HCT116 (cell line): ENCODE measurements around the gene HIVEP1.

Experiments used
- EZH2 ChIP-seq: fragments of 200-600 bp; sonication (generic); IDR thresholded peaks from 2 replicates; pipeline ENCODE4 v1.6.1; 2017; ENCODE audit warnings: antibody characterized with exemption, mixed run types
- EZH2phosphoT487 ChIP-seq: fragments of 200-600 bp; IDR thresholded peaks from 2 replicates; pipeline ENCODE4 v1.6.1; 2018; ENCODE audit warnings: antibody characterized with exemption, borderline replicate concordance
- TF ChIP-seq, protein P1 (sequence below), 3 experiments: fragments of 200-600 bp in 1 of 3; sonication (generic) in 1 of 3; IDR thresholded peaks in 2 of 3; conservative IDR thresholded peaks in 1 of 3; 2 replicates each; pipeline ENCODE4 v1.5.1; 2012 to 2017; ENCODE audit warnings: low read depth in 2 of 3, low read length in 2 of 3, antibody characterized with exemption in 1 of 3, borderline replicate concordance in 1 of 3, control low read depth in 1 of 3, mild to moderate bottlenecking in 1 of 3, mixed read lengths in 1 of 3, mixed run types in 1 of 3, moderate library complexity in 1 of 3; ENCODE audit not compliant: insufficient read depth in 1 of 3

- TF ChIP-seq, protein P1, sequence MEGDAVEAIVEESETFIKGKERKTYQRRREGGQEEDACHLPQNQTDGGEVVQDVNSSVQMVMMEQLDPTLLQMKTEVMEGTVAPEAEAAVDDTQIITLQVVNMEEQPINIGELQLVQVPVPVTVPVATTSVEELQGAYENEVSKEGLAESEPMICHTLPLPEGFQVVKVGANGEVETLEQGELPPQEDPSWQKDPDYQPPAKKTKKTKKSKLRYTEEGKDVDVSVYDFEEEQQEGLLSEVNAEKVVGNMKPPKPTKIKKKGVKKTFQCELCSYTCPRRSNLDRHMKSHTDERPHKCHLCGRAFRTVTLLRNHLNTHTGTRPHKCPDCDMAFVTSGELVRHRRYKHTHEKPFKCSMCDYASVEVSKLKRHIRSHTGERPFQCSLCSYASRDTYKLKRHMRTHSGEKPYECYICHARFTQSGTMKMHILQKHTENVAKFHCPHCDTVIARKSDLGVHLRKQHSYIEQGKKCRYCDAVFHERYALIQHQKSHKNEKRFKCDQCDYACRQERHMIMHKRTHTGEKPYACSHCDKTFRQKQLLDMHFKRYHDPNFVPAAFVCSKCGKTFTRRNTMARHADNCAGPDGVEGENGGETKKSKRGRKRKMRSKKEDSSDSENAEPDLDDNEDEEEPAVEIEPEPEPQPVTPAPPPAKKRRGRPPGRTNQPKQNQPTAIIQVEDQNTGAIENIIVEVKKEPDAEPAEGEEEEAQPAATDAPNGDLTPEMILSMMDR (IDR thresholded peaks at IDR 0.05 in 2 of 3, conservative IDR thresholded peaks at IDR 0.05 in 1 of 3; ENCODE audit: borderline replicate concordance in 1 of 3, insufficient read depth in 1 of 3, low read depth in 2 of 3, low read length in 2 of 3) = no peak
- TF ChIP-seq EZH2phosphoT487 (no peak), EZH2 (no peak)
These were observed 59.0 kb downstream of the HIVEP1 start for GRCh38 chr6:12071064-12071615.
